Measurements from ENCODE around the gene PRR15L. TPM values are rescaled to one million over a fixed set of nuclear protein-coding genes. Genes with fewer than 3 reads are reported as not detected.
A peak's percentile ranks its signal among the peaks of the same experiment; 100 is the strongest.

PRR15L gene
- total RNA-seq, 1 experiment from 2014 or later, result not detected

GRCh38 chr17:47993031-47993564 lies 35.4 kb upstream of the PRR15L start:
- TF ChIP-seq, protein P1, sequence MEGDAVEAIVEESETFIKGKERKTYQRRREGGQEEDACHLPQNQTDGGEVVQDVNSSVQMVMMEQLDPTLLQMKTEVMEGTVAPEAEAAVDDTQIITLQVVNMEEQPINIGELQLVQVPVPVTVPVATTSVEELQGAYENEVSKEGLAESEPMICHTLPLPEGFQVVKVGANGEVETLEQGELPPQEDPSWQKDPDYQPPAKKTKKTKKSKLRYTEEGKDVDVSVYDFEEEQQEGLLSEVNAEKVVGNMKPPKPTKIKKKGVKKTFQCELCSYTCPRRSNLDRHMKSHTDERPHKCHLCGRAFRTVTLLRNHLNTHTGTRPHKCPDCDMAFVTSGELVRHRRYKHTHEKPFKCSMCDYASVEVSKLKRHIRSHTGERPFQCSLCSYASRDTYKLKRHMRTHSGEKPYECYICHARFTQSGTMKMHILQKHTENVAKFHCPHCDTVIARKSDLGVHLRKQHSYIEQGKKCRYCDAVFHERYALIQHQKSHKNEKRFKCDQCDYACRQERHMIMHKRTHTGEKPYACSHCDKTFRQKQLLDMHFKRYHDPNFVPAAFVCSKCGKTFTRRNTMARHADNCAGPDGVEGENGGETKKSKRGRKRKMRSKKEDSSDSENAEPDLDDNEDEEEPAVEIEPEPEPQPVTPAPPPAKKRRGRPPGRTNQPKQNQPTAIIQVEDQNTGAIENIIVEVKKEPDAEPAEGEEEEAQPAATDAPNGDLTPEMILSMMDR (conservative IDR thresholded peaks at IDR 0.05), result no peak
- Mint-ChIP-seq H3K36me3 (ENCODE audit: insufficient read depth in 1 of 3, low read depth in 3 of 3) (no peaks in the 10 kb centered on the region), H3K9me3 (no peaks in the 10 kb centered on the region; a peak in 1 of 5 replicates), H3K27me3 (ENCODE audit: low read depth) (peaks cover 3% of the 10 kb centered on the region), H3K4me3 (no peak overlapping the region), H3K27ac (0 out of 7 replicates have a peak overlapping the region, but pooled peaks of 1 of the 3 experiments have one; percentile 4), H3K4me1 (peaks cover 65 to 74% of the 10 kb centered on the region in 2 experiments)
- Histone ChIP-seq H3K79me2 (ENCODE audit: insufficient read depth, low read length) (no peaks in the 10 kb centered on the region), H4K20me1 (ENCODE audit: control insufficient read depth, insufficient read depth, insufficient read length) (no peaks in the 10 kb centered on the region), H4K8ac (replicated peaks; ENCODE audit: insufficient read length, low read depth, low read length) (no peak overlapping the region), H3K79me1 (ENCODE audit: insufficient read depth, low read depth, low read length, poor library complexity, severe bottlenecking) (no peaks in the 10 kb centered on the region), H3K27me3 (ENCODE audit: insufficient read depth, low read length) (no peaks in the 10 kb centered on the region), H3K23me2 (ENCODE audit: insufficient read length, low read depth, low read length, poor library complexity, severe bottlenecking) (no peaks in the 10 kb centered on the region), H3K4me2 (ENCODE audit: insufficient read depth, insufficient read length, low read length) (no peak overlapping the region), H3K4ac (ENCODE audit: low read depth, low read length) (no peak overlapping the region), H2BK15ac (ENCODE audit: low read depth, low read length) (no peak overlapping the region), H2BK20ac (ENCODE audit: low read depth, low read length, poor library complexity, severe bottlenecking) (no peak overlapping the region), H2AFZ (ENCODE audit: low read length) (no peak overlapping the region), H3K18ac (ENCODE audit: insufficient read length, low read depth, low read length) (no peak overlapping the region), H2AK5ac (ENCODE audit: insufficient read length, low read length) (no peak overlapping the region), H3K9ac (ENCODE audit: extremely low read depth, insufficient read length, low read length) (no peak overlapping the region), H2BK12ac (ENCODE audit: insufficient read length, low read depth, low read length) (no peak overlapping the region), H4K91ac (ENCODE audit: insufficient read length, low read depth, low read length) (no peak overlapping the region), H3T11ph (ENCODE audit: low read length) (no peak overlapping the region), H4K5ac (ENCODE audit: insufficient read length, low read depth, low read length) (no peak overlapping the region), H2BK120ac (ENCODE audit: low read depth, low read length, poor library complexity, severe bottlenecking) (no peak overlapping the region), H2BK5ac (ENCODE audit: insufficient read length, low read length) (no peak overlapping the region), H3K9me3 (ENCODE audit: control insufficient read depth, low read depth, low read length) (no peaks in the 10 kb centered on the region), H3K14ac (ENCODE audit: insufficient read depth, low read length) (no peak overlapping the region), H3K56ac (ENCODE audit: insufficient read length, low read depth, low read length) (no peak overlapping the region), H3K27ac (ENCODE audit: insufficient read length, low read depth, low read length) (no peak overlapping the region), H3K23ac (ENCODE audit: insufficient read length, low read depth, low read length) (no peak overlapping the region), H3K4me1 (ENCODE audit: insufficient read depth, low read length) (peaks cover 4% of the 10 kb centered on the region; the same call in 1 of the 2 replicates)
- no CpG with 5 or more reads among the region's 9 CpGs for WGBS (ENCODE audit: extremely low coverage, insufficient read length, low lambda C conversion rate)
- no peak for DNase-seq
